Measurements from ENCODE around the gene BSDC1. TPM values are rescaled to one million over a fixed set of nuclear protein-coding genes. Genes with fewer than 3 reads are reported as not detected.

Gene BSDC1
- total RNA-seq, 4 donors from 2014 or later: 60.6 to 88.7 (median 83.8) TPM

- Histone ChIP-seq H3K4me1 (no peaks in the 10 kb centered on the region), H3K9me3 (no peaks in the 10 kb centered on the region), H3K27ac (no peak overlapping the region), H3K27me3 (no peaks in the 10 kb centered on the region), H3K4me3 (no peak overlapping the region), H3K36me3 (peaks cover 2 to 96% (median 7%) of the 10 kb centered on the region in 3 donors)
- WGBS, 2 donors: 78 to 87% methylated on average over 5 of the region's 5 CpGs
- DNase-seq (ENCODE audit: low spot score in 2 of 2): no peak
- TF ChIP-seq POLR2A (IDR thresholded peaks at IDR 0.05) (no peak), EP300 (IDR thresholded peaks at IDR 0.05) (no peak)
- TF ChIP-seq, protein P1, sequence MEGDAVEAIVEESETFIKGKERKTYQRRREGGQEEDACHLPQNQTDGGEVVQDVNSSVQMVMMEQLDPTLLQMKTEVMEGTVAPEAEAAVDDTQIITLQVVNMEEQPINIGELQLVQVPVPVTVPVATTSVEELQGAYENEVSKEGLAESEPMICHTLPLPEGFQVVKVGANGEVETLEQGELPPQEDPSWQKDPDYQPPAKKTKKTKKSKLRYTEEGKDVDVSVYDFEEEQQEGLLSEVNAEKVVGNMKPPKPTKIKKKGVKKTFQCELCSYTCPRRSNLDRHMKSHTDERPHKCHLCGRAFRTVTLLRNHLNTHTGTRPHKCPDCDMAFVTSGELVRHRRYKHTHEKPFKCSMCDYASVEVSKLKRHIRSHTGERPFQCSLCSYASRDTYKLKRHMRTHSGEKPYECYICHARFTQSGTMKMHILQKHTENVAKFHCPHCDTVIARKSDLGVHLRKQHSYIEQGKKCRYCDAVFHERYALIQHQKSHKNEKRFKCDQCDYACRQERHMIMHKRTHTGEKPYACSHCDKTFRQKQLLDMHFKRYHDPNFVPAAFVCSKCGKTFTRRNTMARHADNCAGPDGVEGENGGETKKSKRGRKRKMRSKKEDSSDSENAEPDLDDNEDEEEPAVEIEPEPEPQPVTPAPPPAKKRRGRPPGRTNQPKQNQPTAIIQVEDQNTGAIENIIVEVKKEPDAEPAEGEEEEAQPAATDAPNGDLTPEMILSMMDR (IDR thresholded peaks at IDR 0.05): no peak
These were observed 22.0 kb downstream of the BSDC1 start for GRCh38 chr1:32372149-32372756.

- no peaks in the 10 kb centered on the region for H3K9me3 ChIP-seq
- H3K4me3 ChIP-seq: no peak overlapping the region
- no peaks in the 10 kb centered on the region for H3K4me1 ChIP-seq
- H3K27ac ChIP-seq: no peak overlapping the region
- no peak for DNase-seq (ENCODE audit: low spot score in 2 of 2)
- 96% methylated on average over 7 of the region's 7 CpGs for WGBS, 2 donors
- no peaks in the 10 kb centered on the region for H3K27me3 ChIP-seq
- TF ChIP-seq POLR2A (IDR thresholded peaks at IDR 0.05): no peak
- peaks cover 0 to 96% (median 18%) of the 10 kb centered on the region in 3 donors for H3K36me3 ChIP-seq
These were observed 26.2 kb downstream of the BSDC1 start for GRCh38 chr1:32367912-32368635.

GRCh38 chr1:32365445-32365844, 28.8 kb downstream of the BSDC1 start:
- TF ChIP-seq EP300 (IDR thresholded peaks at IDR 0.05) (no peak), POLR2A (IDR thresholded peaks at IDR 0.05) (no peak)
- TF ChIP-seq, protein P1 (IDR thresholded peaks at IDR 0.05): no peak
- no peaks in the 10 kb centered on the region for H3K27me3 ChIP-seq
- H3K36me3 ChIP-seq: peaks cover 0 to 76% (median 15%) of the 10 kb centered on the region in 3 donors
- DNase-seq (ENCODE audit: low spot score in 2 of 2): no peak
- 73 to 79% methylated on average over 6 of the region's 6 CpGs for WGBS, 2 donors
- H3K4me3 ChIP-seq: no peak overlapping the region
- peaks cover 0 to 20% (median 14%) of the 10 kb centered on the region in 4 donors for H3K4me1 ChIP-seq
- H3K9me3 ChIP-seq: no peaks in the 10 kb centered on the region
- no peak overlapping the region for H3K27ac ChIP-seq

DNA sequence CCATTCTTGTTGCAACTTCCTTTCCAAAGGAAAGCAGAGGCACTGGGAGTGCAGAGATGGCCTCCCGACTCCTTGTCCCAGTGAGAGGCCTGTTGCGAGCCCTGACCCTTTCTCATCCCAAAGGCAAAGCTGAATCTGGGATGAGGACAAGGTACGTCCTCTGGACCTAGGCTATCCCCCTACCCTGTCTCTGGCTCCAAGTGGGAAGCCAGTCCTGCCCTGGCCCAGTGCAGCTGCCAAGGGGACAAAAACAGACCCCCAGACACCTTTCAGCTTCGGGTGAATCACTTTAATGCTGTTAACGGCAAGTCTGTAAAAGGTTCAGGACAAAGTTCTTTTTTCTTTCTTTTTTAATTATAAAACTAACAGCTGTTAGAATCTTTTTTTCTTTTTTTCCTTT, 29.4 kb downstream of the BSDC1 start:
- Histone ChIP-seq H3K9me3 (no peaks in the 10 kb centered on the region), H3K36me3 (peaks cover 0 to 70% (median 15%) of the 10 kb centered on the region in 3 donors), H3K4me3 (no peak overlapping the region), H3K27ac (no peak overlapping the region), H3K4me1 (peaks cover 0 to 20% (median 14%) of the 10 kb centered on the region in 4 donors), H3K27me3 (no peaks in the 10 kb centered on the region)
- no peak for TF ChIP-seq EP300 (IDR thresholded peaks at IDR 0.05)
- TF ChIP-seq, protein P1 (IDR thresholded peaks at IDR 0.05): no peak
- no peak for TF ChIP-seq POLR2A (IDR thresholded peaks at IDR 0.05)
- DNase-seq (ENCODE audit: low spot score in 2 of 2): no peak
- WGBS, 2 donors: 83 to 88% methylated on average over 5 of the region's 5 CpGs

DNA sequence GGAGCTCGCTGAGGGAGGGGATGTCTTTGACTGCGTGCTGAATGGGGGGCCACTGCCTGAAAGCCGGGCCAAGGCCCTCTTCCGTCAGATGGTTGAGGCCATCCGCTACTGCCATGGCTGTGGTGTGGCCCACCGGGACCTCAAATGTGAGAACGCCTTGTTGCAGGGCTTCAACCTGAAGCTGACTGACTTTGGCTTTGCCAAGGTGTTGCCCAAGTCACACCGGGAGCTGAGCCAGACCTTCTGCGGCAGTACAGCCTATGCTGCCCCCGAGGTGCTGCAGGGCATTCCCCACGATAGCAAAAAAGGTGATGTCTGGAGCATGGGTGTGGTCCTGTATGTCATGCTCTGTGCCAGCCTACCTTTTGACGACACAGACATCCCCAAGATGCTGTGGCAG, 30.5 kb downstream of the BSDC1 start:
- Histone ChIP-seq H3K4me3 (no peak overlapping the region), H3K4me1 (peaks cover 0 to 20% (median 14%) of the 10 kb centered on the region in 4 donors), H3K36me3 (peaks cover 0 to 59% (median 15%) of the 10 kb centered on the region in 3 donors), H3K27me3 (no peaks in the 10 kb centered on the region), H3K27ac (no peak overlapping the region), H3K9me3 (no peaks in the 10 kb centered on the region)
- DNase-seq (ENCODE audit: low spot score in 2 of 2): no peak
- 89 to 91% methylated on average over 10 to 12 of the region's 12 CpGs for whole genome bisulfite sequencing, 2 donors
- TF ChIP-seq POLR2A (IDR thresholded peaks at IDR 0.05) (no peak), EP300 (IDR thresholded peaks at IDR 0.05) (no peak)
- TF ChIP-seq, protein P1 (IDR thresholded peaks at IDR 0.05): no peak
